HEK293 (cell line): ENCODE results near the gene DGKD.

Experiments
- MEIS1 ChIP-seq: sonication (generic); formaldehyde crosslinking; IDR thresholded peaks from 2 replicates; pipeline ENCODE4 v1.8.1; 2022; ENCODE audit warnings: missing genetic modification reagents, mild to moderate bottlenecking, borderline replicate concordance
- MYNN ChIP-seq: fragments of 450-650 bp; formaldehyde crosslinking; IDR thresholded peaks from 2 replicates; pipeline ENCODE4 v1.5.1; 2016; ENCODE audit warnings: missing biosample characterization, missing genetic modification characterization, borderline replicate concordance
- PATZ1 ChIP-seq: fragments of 450-650 bp; formaldehyde crosslinking; IDR thresholded peaks from 2 replicates; pipeline ENCODE4 v1.5.1; 2016; ENCODE audit warnings: missing biosample characterization, missing genetic modification characterization
- SETDB1 ChIP-seq: IDR thresholded peaks from one replicate; pipeline ENCODE4 v1.6.1; 2017; ENCODE audit warnings: mild to moderate bottlenecking, low read length, moderate library complexity, mixed read lengths; ENCODE audit not compliant: insufficient read length
- SP2 ChIP-seq: fragments of 450-650 bp; formaldehyde crosslinking; IDR thresholded peaks from 2 replicates; pipeline ENCODE4 v1.5.1; 2016; ENCODE audit warnings: missing biosample characterization, missing genetic modification characterization
- SP3 ChIP-seq: fragments of 450-650 bp; formaldehyde crosslinking; IDR thresholded peaks from 2 replicates; pipeline ENCODE4 v1.5.1; 2016; ENCODE audit warnings: missing biosample characterization, missing genetic modification characterization
- TRIM28 ChIP-seq: IDR thresholded peaks from 2 replicates; pipeline ENCODE4 v1.6.1; 2011; ENCODE audit warnings: low read length, control low read depth, borderline replicate concordance
- YY2 ChIP-seq: fragments of 450-650 bp; formaldehyde crosslinking; IDR thresholded peaks from 2 replicates; pipeline ENCODE4 v1.5.1; 2016; ENCODE audit warnings: missing biosample characterization, missing genetic modification characterization
- ZBTB1 ChIP-seq: fragments of 450-650 bp; formaldehyde crosslinking; IDR thresholded peaks from 2 replicates; pipeline ENCODE4 v1.5.1; 2016; ENCODE audit warnings: missing biosample characterization, missing genetic modification characterization
- ZEB2 ChIP-seq: fragments of 450-650 bp; formaldehyde crosslinking; IDR thresholded peaks from 2 replicates; pipeline ENCODE4 v1.5.1; 2016; ENCODE audit warnings: missing biosample characterization, missing genetic modification characterization
- ZFP37 ChIP-seq: fragments of 450-650 bp; formaldehyde crosslinking; IDR thresholded peaks from 2 replicates; pipeline ENCODE4 v1.5.1; 2016; ENCODE audit warnings: missing biosample characterization, missing genetic modification characterization
- ZFP41 ChIP-seq: fragments of 450-650 bp; formaldehyde crosslinking; IDR thresholded peaks from 2 replicates; pipeline ENCODE4 v1.5.1; 2016; ENCODE audit warnings: missing biosample characterization, missing genetic modification characterization, borderline replicate concordance
- ZNF133 ChIP-seq: fragments of 450-650 bp; formaldehyde crosslinking; IDR thresholded peaks from 2 replicates; pipeline ENCODE4 v1.5.1; 2016; ENCODE audit warnings: missing biosample characterization, missing genetic modification characterization
- ZNF138 ChIP-seq: fragments of 450-650 bp; formaldehyde crosslinking; IDR thresholded peaks from 2 replicates; pipeline ENCODE4 v1.5.1; 2016; ENCODE audit warnings: missing biosample characterization, missing genetic modification characterization, borderline replicate concordance
- ZNF148 ChIP-seq: fragments of 450-650 bp; formaldehyde crosslinking; IDR thresholded peaks from 2 replicates; pipeline ENCODE4 v1.5.0; 2017; ENCODE audit warnings: missing biosample characterization, missing genetic modification characterization, borderline replicate concordance
- ZNF223 ChIP-seq: fragments of 450-650 bp; formaldehyde crosslinking; IDR thresholded peaks from 2 replicates; pipeline ENCODE4 v1.5.1; 2016; ENCODE audit warnings: missing biosample characterization, missing genetic modification characterization
- ZNF274 ChIP-seq, 2 experiments: fragments of 200-500 bp in 1 of 2; fragments of 450-650 bp in 1 of 2; sonication (Bioruptor generic) in 1 of 2; formaldehyde crosslinking in 1 of 2; IDR thresholded peaks; 2 replicates each; pipeline versions ENCODE4 v1.5.1 to v1.6.1; 2014 to 2016; ENCODE audit warnings: borderline replicate concordance in 1 of 2, inconsistent platforms in 1 of 2, low read length in 1 of 2, missing biosample characterization in 1 of 2, missing genetic modification characterization in 1 of 2
- ZNF280D ChIP-seq: fragments of 450-650 bp; formaldehyde crosslinking; IDR thresholded peaks from 2 replicates; pipeline ENCODE4 v1.5.1; 2016; ENCODE audit warnings: missing biosample characterization, missing genetic modification characterization
- ZNF362 ChIP-seq: fragments of 450-650 bp; formaldehyde crosslinking; IDR thresholded peaks from 2 replicates; pipeline ENCODE4 v1.5.1; 2016; ENCODE audit warnings: missing biosample characterization, missing genetic modification characterization
- ZNF37A ChIP-seq: fragments of 450-650 bp; IDR thresholded peaks from 2 replicates; pipeline ENCODE4 v1.5.1; 2018; ENCODE audit warnings: missing biosample characterization, missing genetic modification characterization
- ZNF391 ChIP-seq: fragments of 450-650 bp; formaldehyde crosslinking; IDR thresholded peaks from 2 replicates; pipeline ENCODE4 v1.5.1; 2016; ENCODE audit warnings: low read depth, missing biosample characterization, missing genetic modification characterization, borderline replicate concordance
- ZNF544 ChIP-seq: fragments of 450-650 bp; formaldehyde crosslinking; IDR thresholded peaks from 2 replicates; pipeline ENCODE4 v1.5.0; 2017; ENCODE audit warnings: missing biosample characterization, missing genetic modification characterization
- ZNF768 ChIP-seq: fragments of 450-650 bp; formaldehyde crosslinking; IDR thresholded peaks from 2 replicates; pipeline ENCODE4 v1.5.1; 2018; ENCODE audit warnings: missing biosample characterization, mild to moderate bottlenecking, missing genetic modification characterization
- ZSCAN18 ChIP-seq: fragments of 450-650 bp; formaldehyde crosslinking; IDR thresholded peaks from 2 replicates; pipeline ENCODE4 v1.5.1; 2016; ENCODE audit warnings: missing biosample characterization, missing genetic modification characterization

The DGKD gene

GRCh38 chr2:233411162-233411561, 56.9 kb downstream of the DGKD start (continued):
- no peak for TF ChIP-seq ZNF148 (tag by site-specific recombination)
- TF ChIP-seq ZNF223, result no peak
- no peak for TF ChIP-seq ZNF391 (tag by site-specific recombination)
- no peak for TF ChIP-seq MYNN (tag by site-specific recombination)
- TF ChIP-seq ZBTB1 (tag by site-specific recombination), result no peak
- TF ChIP-seq MEIS1 (CRISPR knock-in tag), result no peak
- TF ChIP-seq ZEB2 (tag by site-specific recombination), result no peak
- no peak for TF ChIP-seq ZNF138
- no peak for TF ChIP-seq ZSCAN18 (tag by site-specific recombination)
- TF ChIP-seq ZNF274 (IDR thresholded peaks at IDR 0.05; ENCODE audit: low read length), result no peak
- TF ChIP-seq ZNF274 (tag by site-specific recombination; IDR thresholded peaks at IDR 0.05; ENCODE audit: borderline replicate concordance), result no peak
- no peak for TF ChIP-seq ZNF362
- TF ChIP-seq TRIM28, result peak; percentile 39; the same call in 1 of the 2 replicates
- no peak for TF ChIP-seq ZNF768 (tag by site-specific recombination)
- TF ChIP-seq PATZ1 (tag by site-specific recombination), result no peak
- no peak for TF ChIP-seq SP3 (tag by site-specific recombination)
- TF ChIP-seq ZFP37 (tag by site-specific recombination), result no peak
- TF ChIP-seq ZNF133, result no peak
- no peak for TF ChIP-seq ZNF37A
- TF ChIP-seq YY2 (tag by site-specific recombination), result no peak
- peak; percentile 70 for TF ChIP-seq SETDB1
- no peak for TF ChIP-seq ZFP41 (tag by site-specific recombination)
- TF ChIP-seq ZNF544 (tag by site-specific recombination), result no peak
- peak; percentile 57; the same call in 1 of the 2 replicates for TF ChIP-seq ZNF280D (tag by site-specific recombination)
- no peak for TF ChIP-seq SP2 (tag by site-specific recombination)
- TF ChIP-seq, all 188 proteins: peak for 4
